AG08396 (cell line): ENCODE data around the gene GCLM.
"Not testable (repeated sequence)": the region's sequence is repeated elsewhere in the genome, so short reads cannot be mapped to it uniquely, and the experiment has no call there.

ENCODE experiments used
- DNase-seq: peaks from one replicate; pipeline ENCODE4 v3.0.0; 2012; ENCODE audit warnings: low spot score, mixed read lengths

Gene GCLM

GRCh38 chr1:93888900-93889299, 20.3 kb downstream of the GCLM start:
- DNase-seq = no peak

DNA sequence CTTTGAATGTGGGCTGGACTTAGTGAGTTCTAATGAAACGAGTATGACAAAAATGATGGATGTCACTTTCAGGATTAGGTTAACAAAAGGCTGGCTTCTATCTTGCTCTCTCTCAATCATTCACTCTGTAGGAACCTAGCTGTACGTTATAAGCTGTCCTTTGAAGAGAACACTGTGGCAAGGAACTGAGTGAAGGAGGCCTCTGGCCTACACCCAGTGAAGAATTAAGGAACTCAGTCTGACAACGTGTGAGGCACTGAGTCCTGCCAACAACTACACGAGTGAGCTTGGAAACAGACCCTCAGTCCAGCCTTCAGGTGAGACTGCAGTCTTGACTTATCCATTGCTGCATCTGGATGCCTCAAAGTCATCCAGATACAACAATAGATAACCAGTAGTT, 27.0 kb downstream of the GCLM start:
- DNase-seq = no peak

GRCh38 chr1:93880731-93881130, 28.5 kb downstream of the GCLM start:
- no peak for DNase-seq

DNA sequence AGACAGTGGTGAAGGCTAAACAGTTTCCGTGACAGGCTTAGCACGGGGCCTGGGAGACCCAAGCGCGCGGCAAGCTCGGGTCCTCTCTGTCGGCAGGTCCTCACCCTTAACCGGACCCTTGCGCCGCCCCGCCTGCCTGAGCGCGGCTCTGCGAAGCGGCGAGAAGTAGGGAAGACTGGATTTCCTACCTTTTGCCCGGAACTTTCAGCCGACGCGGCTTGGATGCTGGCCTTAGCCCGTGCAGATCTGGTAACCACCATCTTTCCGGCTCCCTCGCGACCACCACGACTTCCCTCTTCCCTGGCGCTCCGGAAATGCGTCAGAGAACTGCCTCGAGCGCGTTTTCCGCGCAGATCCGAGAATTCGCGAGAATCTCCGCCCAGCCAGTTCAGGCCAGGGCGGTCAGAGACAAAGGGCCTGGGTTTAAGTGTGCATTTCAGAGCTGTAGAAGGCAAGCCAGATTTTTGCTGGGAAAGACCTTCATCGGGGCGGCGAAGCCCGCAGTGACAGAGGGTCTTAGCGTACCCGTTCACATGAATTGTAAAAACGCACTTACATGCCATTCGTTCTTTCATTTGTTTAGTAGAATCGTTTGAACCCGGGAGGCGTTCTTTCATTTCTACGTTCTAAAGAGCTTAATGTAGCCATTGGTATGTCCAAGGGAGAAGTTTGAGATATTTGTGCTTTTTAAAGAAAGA, 30.2 kb downstream of the GCLM start, which contains the start of gene DNTTIP2:
Gene DNTTIP2, minus strand, starts transcription at position 318 of the 698 bp plus-strand sequence. Its CDS starts 58 bp downstream, at position 260.
- peak; percentile 93 for DNase-seq

DNA sequence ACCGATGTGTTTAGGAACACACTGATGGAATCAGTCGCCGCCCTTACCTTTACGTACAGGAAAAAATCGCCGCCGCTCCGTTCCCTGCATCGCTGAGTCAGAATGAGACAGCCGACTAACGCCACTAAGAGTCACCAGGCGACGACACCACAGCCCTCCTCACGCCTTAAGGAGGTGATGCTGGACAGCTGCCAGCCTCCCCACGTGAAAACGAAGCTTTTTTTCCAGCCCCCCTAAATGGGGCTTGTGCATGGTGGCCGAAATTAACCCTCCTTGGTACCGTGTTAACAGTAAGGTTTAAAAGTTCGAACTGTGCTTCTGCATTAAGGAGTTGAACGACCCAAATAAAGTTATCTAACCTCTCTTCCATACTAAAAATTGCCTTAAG, 30.7 kb downstream of the GCLM start:
- peak; percentile 30 for DNase-seq

DNA sequence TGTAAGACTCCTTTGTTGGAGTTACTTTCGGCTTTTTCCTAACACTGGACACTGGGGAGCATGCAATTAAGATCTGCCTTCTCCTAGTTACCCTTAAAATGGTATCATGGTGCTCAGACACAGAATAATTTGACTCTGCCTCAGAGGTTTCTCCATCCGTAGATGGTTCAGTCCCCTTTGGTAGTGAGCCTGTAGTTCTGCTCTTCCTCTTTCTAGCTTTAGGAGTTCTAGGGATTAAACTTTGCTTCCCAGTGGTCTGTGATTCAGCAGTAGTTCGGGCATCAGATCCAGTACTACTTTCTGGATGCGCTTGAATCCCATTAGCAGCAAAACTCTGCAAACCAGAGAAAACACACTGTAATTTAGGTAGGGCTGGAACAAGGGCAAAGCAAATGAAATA, 31.7 kb downstream of the GCLM start:
- DNase-seq = no peak

DNA sequence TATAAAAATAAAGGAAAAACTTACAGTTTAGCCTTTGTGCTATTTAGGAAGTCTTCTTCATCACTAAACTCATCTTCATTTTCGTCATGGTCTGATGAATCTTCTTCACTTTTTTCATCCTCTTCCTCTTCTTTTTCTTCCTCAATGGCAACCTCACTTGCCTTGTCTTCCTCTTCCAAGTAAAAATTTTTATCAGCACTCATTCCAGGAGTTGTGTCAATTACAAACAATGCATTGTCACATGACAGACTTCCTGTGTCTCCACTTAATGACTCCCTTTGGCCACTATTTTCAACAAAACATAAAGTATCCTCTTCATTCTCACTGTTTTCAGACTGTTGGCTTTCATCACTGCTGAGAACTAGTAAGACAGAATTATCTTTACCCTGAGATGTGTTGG, 33.0 kb downstream of the GCLM start:
- DNase-seq = no peak

- peak; percentile 16 for DNase-seq
Measured at GRCh38 chr1:93874025-93874651, 35.1 kb downstream of the GCLM start.

DNA sequence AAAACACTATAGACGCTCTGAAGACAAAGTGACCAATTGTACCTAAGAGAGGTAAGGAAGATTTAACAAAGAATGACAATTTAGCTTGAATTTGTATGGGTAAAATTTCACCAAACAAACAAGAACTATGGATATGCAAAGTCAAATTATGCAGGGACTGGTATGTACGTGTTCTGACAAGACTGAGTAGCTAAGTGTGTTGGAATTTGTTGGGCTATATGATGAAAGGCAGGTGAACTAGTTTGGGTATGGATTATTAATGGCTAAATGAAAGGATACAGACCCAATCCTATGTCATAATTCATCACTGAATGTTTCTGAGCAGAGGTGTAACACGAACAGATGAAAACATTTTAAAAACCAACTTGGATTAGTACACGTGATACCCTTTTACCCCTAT, 37.9 kb downstream of the GCLM start:
- no peak for DNase-seq

GRCh38 chr1:93869653-93870052, 39.6 kb downstream of the GCLM start:
- no peak for DNase-seq

DNA sequence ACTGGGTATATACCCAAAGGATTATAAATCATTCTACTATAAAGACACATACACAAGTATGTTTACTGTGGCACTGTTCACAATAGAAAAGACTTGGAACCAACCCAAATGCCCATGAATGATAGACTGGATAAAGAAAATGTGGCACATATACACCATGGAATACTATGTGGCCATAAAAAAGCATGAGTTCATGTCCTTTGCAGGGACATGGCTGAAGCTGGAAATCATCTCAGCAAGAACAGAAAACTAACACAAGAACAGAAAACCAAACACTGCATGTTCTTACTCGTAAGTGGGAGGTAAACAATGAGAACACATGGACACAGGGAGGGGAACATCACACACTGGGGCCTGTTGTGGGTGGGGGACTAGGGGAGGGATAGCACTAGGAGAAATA, 40.7 kb downstream of the GCLM start:
- not testable (repeated sequence) for DNase-seq

DNA sequence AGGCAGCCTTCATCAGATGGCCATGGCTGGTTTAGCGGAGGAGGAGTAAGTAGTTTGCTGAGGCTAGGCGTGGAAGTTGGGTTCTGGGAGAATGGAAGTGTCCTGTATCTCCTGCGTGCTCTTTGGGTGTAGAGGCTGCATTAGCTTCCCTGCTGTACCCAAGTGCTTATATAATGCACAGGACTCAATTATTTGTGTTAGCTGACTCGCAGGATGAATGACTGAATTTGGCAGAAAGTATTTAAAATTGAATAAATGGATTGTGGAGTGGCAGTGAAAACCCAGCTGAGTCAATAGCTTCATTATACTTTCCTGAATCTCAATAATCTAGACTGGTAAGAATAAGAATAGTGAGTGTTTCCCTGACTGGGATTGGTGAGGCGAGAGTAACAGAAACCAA, 44.0 kb downstream of the GCLM start:
- no peak for DNase-seq

GRCh38 chr1:93864175-93864574, 45.1 kb downstream of the GCLM start:
- no peak for DNase-seq

GRCh38 chr1:93857653-93858052, 51.6 kb downstream of the GCLM start:
- not testable (repeated sequence) for DNase-seq

GRCh38 chr1:93855983-93856382, 53.2 kb downstream of the GCLM start:
- not testable (repeated sequence) for DNase-seq

GRCh38 chr1:93853940-93854339, 55.3 kb downstream of the GCLM start:
- no peak for DNase-seq

DNA sequence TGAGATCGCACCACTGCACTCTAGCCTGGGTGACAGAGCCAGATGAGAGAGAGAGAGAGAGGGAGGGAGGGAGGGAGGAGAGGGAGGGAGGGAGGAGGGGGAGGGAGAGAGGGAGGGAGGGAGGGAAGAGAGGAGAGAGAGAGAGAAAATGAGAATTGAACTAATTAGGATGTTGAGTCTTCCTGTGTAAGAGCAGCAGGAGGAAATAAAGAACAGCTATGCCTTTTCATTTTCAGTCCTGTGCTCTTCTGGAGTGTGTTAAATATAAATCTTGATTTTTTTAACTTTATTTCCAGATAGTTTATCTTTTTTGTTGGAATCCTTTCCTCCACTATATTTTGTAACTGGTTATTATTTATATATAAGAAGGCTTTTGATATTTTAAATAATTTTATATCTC, 57.4 kb downstream of the GCLM start:
- no peak for DNase-seq

GRCh38 chr1:93851327-93851712, 57.9 kb downstream of the GCLM start:
- DNase-seq = no peak

- DNase-seq = not testable (repeated sequence)
Measured at GRCh38 chr1:93850687-93851326, 58.4 kb downstream of the GCLM start.

- no peak for DNase-seq
Measured at GRCh38 chr1:93848350-93848883, 60.8 kb downstream of the GCLM start.

GRCh38 chr1:93847811-93848288, 61.4 kb downstream of the GCLM start:
- DNase-seq = peak; percentile 64

DNA sequence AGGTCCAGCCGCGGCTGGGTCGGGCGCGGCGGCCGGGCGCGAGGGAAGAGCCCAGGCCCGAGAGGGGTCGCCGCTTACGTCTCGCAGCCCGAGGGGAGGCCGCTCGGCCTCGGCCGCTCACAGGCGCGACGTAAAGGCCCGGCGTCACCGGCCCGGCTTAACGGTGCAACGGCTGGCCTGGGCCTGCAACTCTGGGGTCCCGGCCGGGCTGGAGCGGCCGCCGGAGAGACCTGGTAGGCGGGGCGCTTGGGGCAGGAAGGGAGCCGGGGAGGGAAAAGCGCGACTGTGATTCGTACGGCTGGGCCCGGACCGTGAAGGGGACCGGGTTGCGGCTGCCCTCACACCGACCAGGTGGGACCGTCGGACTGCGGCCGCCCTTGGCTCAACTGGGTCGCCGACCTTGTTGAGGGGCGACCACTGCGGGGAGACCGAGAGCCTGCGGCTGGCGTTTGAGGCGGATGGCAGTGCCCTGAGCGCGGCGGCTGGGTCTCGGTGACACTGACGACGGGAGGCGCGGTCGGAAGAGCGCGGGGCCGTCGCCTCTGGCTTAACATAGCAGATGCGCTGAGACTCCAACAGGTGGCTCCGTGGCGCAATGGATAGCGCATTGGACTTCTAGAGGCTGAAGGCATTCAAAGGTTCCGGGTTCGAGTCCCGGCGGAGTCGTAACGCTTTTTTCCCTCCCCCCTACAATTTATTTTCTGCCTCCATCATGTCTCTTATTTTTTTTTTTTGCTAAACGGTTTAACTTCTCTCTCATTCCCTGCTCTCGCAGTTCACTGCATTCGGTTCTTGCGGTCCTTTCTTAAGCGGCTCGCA, 62.0 kb downstream of the GCLM start:
- DNase-seq = peak; percentile 83
